Measurements from ENCODE around the gene CAPSL.
"Not testable (repeated sequence)": the region's sequence is repeated elsewhere in the genome, so short reads cannot be mapped to it uniquely, and the experiment has no call there.

The CAPSL gene

GRCh38 chr5:35898952-35899660, 39.3 kb downstream of the CAPSL start:
- no peak overlapping the region for H3K27ac ChIP-seq
- no peaks in the 10 kb centered on the region for H3K36me3 ChIP-seq
- no peaks in the 10 kb centered on the region for H3K27me3 ChIP-seq
- TF ChIP-seq CTCF (IDR thresholded peaks at IDR 0.05), result no peak
- no peak overlapping the region for H3K4me3 ChIP-seq (ENCODE audit: low read depth in 1 of 2, low read length in 1 of 2)
- H3K4me1 ChIP-seq (ENCODE audit: control insufficient read depth in 1 of 2, insufficient read depth in 1 of 2, low read depth in 1 of 2, low read length in 1 of 2), result no peaks in the 10 kb centered on the region
- H3K9me3 ChIP-seq, result no peaks in the 10 kb centered on the region

GRCh38 chr5:35894131-35894530, 44.3 kb downstream of the CAPSL start:
- TF ChIP-seq CTCF (IDR thresholded peaks at IDR 0.05), result no peak

GRCh38 chr5:35892799-35893198, 45.6 kb downstream of the CAPSL start:
- not testable (repeated sequence) for H3K36me3 ChIP-seq; H3K9me3 ChIP-seq; H3K27me3 ChIP-seq; H3K4me3 ChIP-seq (ENCODE audit: low read depth in 1 of 2, low read length in 1 of 2); H3K4me1 ChIP-seq (ENCODE audit: control insufficient read depth in 1 of 2, insufficient read depth in 1 of 2, low read depth in 1 of 2, low read length in 1 of 2); H3K27ac ChIP-seq

More at GRCh38 chr5:35894131-35894530, 44.3 kb downstream of the CAPSL start:
- H3K36me3 ChIP-seq, result no peaks in the 10 kb centered on the region
- H3K27me3 ChIP-seq, result no peaks in the 10 kb centered on the region
- no peak overlapping the region for H3K4me3 ChIP-seq (ENCODE audit: low read depth in 1 of 2, low read length in 1 of 2)
- H3K27ac ChIP-seq, result no peak overlapping the region
- no peaks in the 10 kb centered on the region for H3K9me3 ChIP-seq
- H3K4me1 ChIP-seq (ENCODE audit: control insufficient read depth in 1 of 2, insufficient read depth in 1 of 2, low read depth in 1 of 2, low read length in 1 of 2), result no peaks in the 10 kb centered on the region

GRCh38 chr5:35890021-35891020, 48.1 kb downstream of the CAPSL start:
- Histone ChIP-seq H3K27ac (no peak overlapping the region), H3K4me1 (ENCODE audit: control insufficient read depth in 1 of 2, insufficient read depth in 1 of 2, low read depth in 1 of 2, low read length in 1 of 2) (no peaks in the 10 kb centered on the region), H3K9me3 (no peaks in the 10 kb centered on the region), H3K4me3 (ENCODE audit: low read depth in 1 of 2, low read length in 1 of 2) (no peak overlapping the region), H3K36me3 (no peaks in the 10 kb centered on the region), H3K27me3 (no peaks in the 10 kb centered on the region)
- TF ChIP-seq CTCF (IDR thresholded peaks at IDR 0.05), result no peak

- Histone ChIP-seq H3K9me3 (no peaks in the 10 kb centered on the region), H3K36me3 (no peaks in the 10 kb centered on the region), H3K27me3 (no peaks in the 10 kb centered on the region), H3K27ac (no peak overlapping the region), H3K4me1 (ENCODE audit: control insufficient read depth in 1 of 2, insufficient read depth in 1 of 2, low read depth in 1 of 2, low read length in 1 of 2) (no peaks in the 10 kb centered on the region), H3K4me3 (ENCODE audit: low read depth in 1 of 2, low read length in 1 of 2) (no peak overlapping the region)
- no peak for TF ChIP-seq CTCF (IDR thresholded peaks at IDR 0.05)
Measured at GRCh38 chr5:35887321-35888100, 50.9 kb downstream of the CAPSL start.
